ENCODE data around the gene SERPINF2. TPM values are rescaled to one million over a fixed set of nuclear protein-coding genes. Genes with fewer than 3 reads are reported as not detected.

SERPINF2 gene
- total RNA-seq, 4 donors from 2014 or later: 6.0 to 28.8 (median 9.1) TPM

- DNase-seq (ENCODE audit: low spot score): no peak
- no peak for ATAC-seq (ENCODE audit: low FRiP score)
- TF ChIP-seq, protein P1, sequence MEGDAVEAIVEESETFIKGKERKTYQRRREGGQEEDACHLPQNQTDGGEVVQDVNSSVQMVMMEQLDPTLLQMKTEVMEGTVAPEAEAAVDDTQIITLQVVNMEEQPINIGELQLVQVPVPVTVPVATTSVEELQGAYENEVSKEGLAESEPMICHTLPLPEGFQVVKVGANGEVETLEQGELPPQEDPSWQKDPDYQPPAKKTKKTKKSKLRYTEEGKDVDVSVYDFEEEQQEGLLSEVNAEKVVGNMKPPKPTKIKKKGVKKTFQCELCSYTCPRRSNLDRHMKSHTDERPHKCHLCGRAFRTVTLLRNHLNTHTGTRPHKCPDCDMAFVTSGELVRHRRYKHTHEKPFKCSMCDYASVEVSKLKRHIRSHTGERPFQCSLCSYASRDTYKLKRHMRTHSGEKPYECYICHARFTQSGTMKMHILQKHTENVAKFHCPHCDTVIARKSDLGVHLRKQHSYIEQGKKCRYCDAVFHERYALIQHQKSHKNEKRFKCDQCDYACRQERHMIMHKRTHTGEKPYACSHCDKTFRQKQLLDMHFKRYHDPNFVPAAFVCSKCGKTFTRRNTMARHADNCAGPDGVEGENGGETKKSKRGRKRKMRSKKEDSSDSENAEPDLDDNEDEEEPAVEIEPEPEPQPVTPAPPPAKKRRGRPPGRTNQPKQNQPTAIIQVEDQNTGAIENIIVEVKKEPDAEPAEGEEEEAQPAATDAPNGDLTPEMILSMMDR (IDR thresholded peaks at IDR 0.05): no peak
Measured at GRCh38 chr17:1774390-1775176, 31.9 kb downstream of the SERPINF2 start.

GRCh38 chr17:1776328-1776727 is 33.7 kb downstream of the SERPINF2 start:
- TF ChIP-seq, protein P1 (IDR thresholded peaks at IDR 0.05): no peak
- ATAC-seq (ENCODE audit: low FRiP score) (no peak), DNase-seq (ENCODE audit: low spot score) (no peak)

GRCh38 chr17:1776857-1777256 is 34.2 kb downstream of the SERPINF2 start:
- no peak for ATAC-seq (ENCODE audit: low FRiP score)
- DNase-seq (ENCODE audit: low spot score): no peak
- TF ChIP-seq, protein P1 (IDR thresholded peaks at IDR 0.05): no peak

DNA sequence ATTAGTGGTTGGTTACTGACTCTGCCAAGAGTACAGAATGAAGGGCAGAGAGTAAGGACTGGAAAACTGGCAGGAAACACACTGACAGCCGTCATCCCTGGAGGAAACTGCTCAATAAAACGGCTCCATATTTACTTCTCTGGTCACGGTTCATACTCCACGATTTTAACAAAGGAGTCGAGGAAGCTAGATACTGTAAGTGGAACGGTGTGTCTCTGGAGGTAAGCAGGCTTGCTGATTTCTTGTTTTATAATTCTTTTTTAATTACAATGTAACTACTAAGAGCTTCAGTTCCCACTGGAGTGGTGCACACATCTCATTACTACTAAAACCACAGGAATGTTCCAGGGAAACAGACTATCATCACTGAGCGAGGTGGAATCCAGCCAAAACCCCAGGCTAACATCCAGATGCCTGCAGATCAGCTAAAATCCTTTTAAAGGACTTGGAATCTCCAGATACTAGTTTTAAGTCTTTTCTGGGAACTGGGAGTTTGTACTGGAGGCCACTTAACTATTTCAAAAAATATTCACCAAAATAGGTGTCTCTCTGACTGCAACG is 37.0 kb downstream of the SERPINF2 start:
- ATAC-seq (ENCODE audit: low FRiP score): peak; percentile 36
- DNase-seq (ENCODE audit: low spot score): peak; percentile 48
- TF ChIP-seq, protein P1 (IDR thresholded peaks at IDR 0.05): no peak

GRCh38 chr17:1782171-1782567 is 39.5 kb downstream of the SERPINF2 start:
- no peak for ATAC-seq (ENCODE audit: low FRiP score)
- DNase-seq (ENCODE audit: low spot score): no peak
- TF ChIP-seq, protein P1 (IDR thresholded peaks at IDR 0.05): no peak

DNA sequence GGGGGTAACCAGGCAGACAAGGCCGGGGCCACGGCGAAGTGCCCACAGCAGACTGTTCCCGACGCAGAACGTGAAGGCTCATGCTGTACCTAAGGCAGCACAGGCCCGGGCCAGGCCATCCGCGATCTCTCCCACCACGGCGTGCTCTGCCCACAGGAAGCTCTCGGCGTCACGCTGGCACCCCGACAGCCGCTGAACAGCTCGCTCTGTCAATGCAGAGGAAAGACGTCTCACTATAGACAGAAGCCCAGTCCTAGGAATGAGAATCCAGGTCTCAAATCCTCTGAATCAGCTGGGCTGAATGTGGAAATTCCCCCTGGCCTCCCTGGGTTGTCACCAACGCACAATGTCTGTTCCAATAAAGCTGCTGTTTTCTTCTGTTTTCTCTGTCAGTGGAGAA is 40.6 kb downstream of the SERPINF2 start:
- TF ChIP-seq, protein P1 (IDR thresholded peaks at IDR 0.05): no peak
- ATAC-seq (ENCODE audit: low FRiP score) (no peak), DNase-seq (ENCODE audit: low spot score) (no peak)

Measured in omental fat pad (tissue), 4 donors.